Osteoblast (primary cell): ENCODE data around the gene RTL10. TPM values are rescaled to one million over a fixed set of nuclear protein-coding genes. Genes with fewer than 3 reads are reported as not detected.
A peak's percentile ranks its signal among the peaks of the same experiment; 100 is the strongest.

ENCODE experiments used
- DNase-seq: peaks from one replicate; pipeline ENCODE4 v3.0.0; 2011; ENCODE audit warnings: low spot score, mixed read lengths; ENCODE audit not compliant: insufficient read length; ENCODE audit errors: missing footprints
- H2AFZ ChIP-seq: 2 replicates; pipeline ENCODE4 v1.6.0; 2011; ENCODE audit warnings: mild to moderate bottlenecking, low read length
- H3K27ac ChIP-seq: 2 replicates; pipeline ENCODE4 v1.5.1; 2011; ENCODE audit warnings: mild to moderate bottlenecking, low read depth, low read length, moderate library complexity
- H3K27me3 ChIP-seq: 2 replicates; pipeline ENCODE4 v1.6.0; 2012; ENCODE audit warnings: mild to moderate bottlenecking, control low read depth, inconsistent platforms, low read length, moderate library complexity; ENCODE audit not compliant: insufficient read depth
- H3K36me3 ChIP-seq: 2 replicates; pipeline ENCODE4 v1.5.1; 2011; ENCODE audit warnings: mild to moderate bottlenecking, low read length, control low read depth, moderate library complexity; ENCODE audit not compliant: insufficient read depth
- H3K4me1 ChIP-seq: 2 replicates; pipeline ENCODE4 v1.5.1; 2011; ENCODE audit warnings: mild to moderate bottlenecking, low read length, control low read depth, moderate library complexity; ENCODE audit not compliant: insufficient read depth
- H3K4me2 ChIP-seq: 2 replicates; pipeline ENCODE4 v1.6.0; 2011; ENCODE audit warnings: mild to moderate bottlenecking, low read length; ENCODE audit not compliant: insufficient read depth
- H3K4me3 ChIP-seq: fragments of 200-600 bp; sonication (generic); 3 replicates; pipeline ENCODE4 v1.5.1; 2012; ENCODE audit warnings: mild to moderate bottlenecking, low read length, inconsistent platforms; ENCODE audit not compliant: insufficient read depth
- H3K79me2 ChIP-seq: 2 replicates; pipeline ENCODE4 v1.6.0; 2012; ENCODE audit warnings: mild to moderate bottlenecking, low read length, control low read depth, inconsistent platforms; ENCODE audit not compliant: insufficient read depth
- H3K9me3 ChIP-seq: 2 replicates; pipeline ENCODE4 v1.5.1; 2011; ENCODE audit warnings: low read depth, low read length, control low read depth
- H4K20me1 ChIP-seq: 2 replicates; pipeline ENCODE4 v1.6.0; 2012; ENCODE audit warnings: mild to moderate bottlenecking, low read length, control low read depth; ENCODE audit not compliant: insufficient read depth
- CTCF ChIP-seq: IDR thresholded peaks from 2 replicates; pipeline ENCODE4 v1.5.1; 2011; ENCODE audit warnings: mild to moderate bottlenecking, low read depth, low read length, moderate library complexity; ENCODE audit errors: extremely low read depth
- total RNA-seq: library from RNA; depleted of rRNA; stranded (reverse); fragments of >200 nt; gene quantifications from 2 replicates; pipeline ENCODE4 v1.2.3, GENCODE V29; 2012

RTL10 gene
- total RNA-seq, 1 donor: 11.9 TPM

DNA sequence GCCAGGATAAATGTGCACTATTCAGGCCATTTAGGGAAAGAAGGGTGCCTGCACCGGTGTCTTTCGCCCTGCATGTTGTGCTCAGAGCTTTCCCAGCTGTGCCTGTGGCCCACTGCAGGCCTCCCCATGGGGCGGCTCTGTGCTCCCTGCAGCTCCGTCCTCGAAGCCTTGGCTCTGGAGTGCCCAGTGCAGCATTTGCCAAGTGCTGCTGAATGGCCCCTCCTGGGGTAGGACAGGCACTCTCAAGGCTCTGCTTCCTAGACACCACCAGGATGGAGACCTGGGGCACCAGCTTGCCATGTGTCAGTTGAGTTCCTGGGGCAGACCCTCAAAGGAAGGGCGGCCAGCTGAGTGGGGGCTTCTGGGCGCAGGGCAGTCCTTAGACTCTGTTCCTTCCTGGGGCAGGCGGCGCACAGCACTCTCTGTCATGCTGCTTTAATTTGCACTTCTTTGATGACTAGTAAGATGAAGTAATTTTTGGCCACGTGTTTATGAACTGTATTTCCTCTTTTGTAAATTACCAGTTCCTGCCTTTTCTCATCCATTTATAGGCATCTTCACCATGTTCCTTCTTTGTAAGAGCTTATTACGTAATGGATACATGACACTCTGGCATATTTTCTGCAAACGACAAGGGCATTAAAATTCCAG, 32.1 kb upstream of the RTL10 start:
- Histone ChIP-seq H3K4me3 (no peak overlapping the region), H3K27me3 (no peaks in the 10 kb centered on the region), H2AFZ (no peak overlapping the region), H3K9me3 (no peaks in the 10 kb centered on the region), H3K36me3 (no peaks in the 10 kb centered on the region), H3K27ac (peak overlapping the region; percentile 26), H3K4me2 (no peak overlapping the region), H4K20me1 (no peaks in the 10 kb centered on the region), H3K4me1 (peaks cover 24% of the 10 kb centered on the region), H3K79me2 (no peaks in the 10 kb centered on the region)
- DNase-seq: peak; percentile 82
- TF ChIP-seq CTCF: no peak

DNA sequence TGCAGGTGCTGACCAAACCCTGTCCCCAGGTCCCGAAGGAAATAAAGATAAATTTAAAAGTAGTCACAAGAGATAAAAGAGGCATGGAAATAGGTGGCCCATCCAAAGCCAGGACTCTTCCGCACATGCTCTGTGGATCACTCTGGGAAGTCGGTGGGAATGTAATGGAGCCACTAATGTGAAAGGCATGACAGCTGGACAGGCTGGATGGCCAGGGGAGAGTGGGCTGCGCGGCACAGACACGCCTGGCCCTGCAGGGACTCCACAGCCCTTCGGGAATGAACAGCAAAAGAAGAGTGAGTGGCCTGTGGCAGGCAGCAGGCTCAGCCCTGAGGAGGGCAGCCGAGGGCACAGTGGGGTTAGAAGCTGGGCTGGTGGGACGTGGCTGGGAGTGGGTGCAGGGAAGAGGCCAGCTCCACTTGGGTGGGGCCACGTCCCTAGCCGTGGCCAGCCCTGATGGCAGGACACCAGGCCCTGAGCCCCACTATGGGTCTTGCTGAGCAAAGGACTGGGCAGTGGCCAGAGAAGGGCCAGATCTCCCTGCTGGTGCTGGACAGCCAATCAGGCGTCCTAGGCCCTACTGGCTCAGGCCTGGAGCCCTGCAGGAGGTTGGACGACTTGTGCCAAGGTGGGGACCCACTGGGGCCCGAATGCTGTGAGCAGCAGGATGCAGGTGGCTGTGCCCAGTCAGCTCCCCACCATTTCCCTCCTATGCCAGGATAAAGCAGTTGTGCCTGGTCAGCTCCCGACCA, 31.3 kb upstream of the RTL10 start:
- no peaks in the 10 kb centered on the region for H3K79me2 ChIP-seq
- no peak overlapping the region for H3K4me3 ChIP-seq
- no peak overlapping the region for H2AFZ ChIP-seq
- peak; percentile 73 for DNase-seq
- no peak for TF ChIP-seq CTCF
- H3K27me3 ChIP-seq: no peaks in the 10 kb centered on the region
- H3K4me2 ChIP-seq: no peak overlapping the region
- no peaks in the 10 kb centered on the region for H4K20me1 ChIP-seq
- H3K4me1 ChIP-seq: peaks cover 24% of the 10 kb centered on the region
- no peaks in the 10 kb centered on the region for H3K9me3 ChIP-seq
- H3K27ac ChIP-seq: no peak overlapping the region
- H3K36me3 ChIP-seq: no peaks in the 10 kb centered on the region

DNA sequence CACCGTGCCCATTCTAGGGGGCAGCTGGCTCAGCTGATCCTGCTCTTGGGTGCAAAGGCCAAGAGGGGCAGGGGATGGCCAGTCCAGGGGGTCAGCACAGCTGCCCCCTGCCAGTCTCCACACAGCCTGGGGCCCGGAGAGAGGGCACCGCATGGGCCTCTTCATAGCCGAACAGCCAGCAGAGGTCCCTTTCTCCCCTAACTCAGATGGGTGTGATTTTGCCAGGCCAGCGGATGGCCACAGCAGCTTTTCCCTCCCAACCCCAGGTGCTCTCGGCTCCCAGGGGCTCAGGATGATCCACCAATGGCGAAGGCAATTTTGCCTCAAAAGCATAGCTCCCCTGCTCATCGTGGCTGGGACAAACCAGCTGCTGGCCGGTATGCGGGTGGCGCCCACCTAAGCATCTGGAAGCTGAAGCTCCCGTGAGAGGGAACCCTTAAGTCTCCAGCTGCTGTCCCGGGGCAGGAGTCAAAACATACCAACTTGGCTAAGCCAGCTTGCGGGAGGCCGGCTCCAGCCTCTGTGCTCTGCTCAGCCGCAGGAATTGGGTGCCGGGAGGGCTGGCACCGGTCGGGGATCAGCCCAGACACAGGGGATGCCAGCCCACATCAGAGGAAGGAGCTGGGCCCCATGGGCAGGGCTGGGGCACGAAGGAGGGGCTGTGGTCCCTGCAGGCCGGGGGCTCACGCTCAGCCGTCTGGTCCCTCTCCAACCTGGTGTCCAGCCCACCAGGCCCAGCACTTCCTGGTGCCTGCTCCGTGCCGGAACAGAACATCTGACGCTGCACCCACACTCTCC, 30.5 kb upstream of the RTL10 start:
- Histone ChIP-seq H3K4me1 (peaks cover 31% of the 10 kb centered on the region), H3K4me2 (no peak overlapping the region)
- DNase-seq: peak; percentile 53

More for the DNA sequence above, 30.5 kb upstream of the RTL10 start:
- peaks cover 6% of the 10 kb centered on the region for H3K79me2 ChIP-seq
- H3K4me3 ChIP-seq: no peak overlapping the region
- H3K27me3 ChIP-seq: no peaks in the 10 kb centered on the region
- no peak overlapping the region for H2AFZ ChIP-seq
- TF ChIP-seq CTCF: no peak
- no peaks in the 10 kb centered on the region for H4K20me1 ChIP-seq
- no peak overlapping the region for H3K27ac ChIP-seq
- peaks cover 4% of the 10 kb centered on the region for H3K36me3 ChIP-seq
- H3K9me3 ChIP-seq: no peaks in the 10 kb centered on the region
